Pericardium fibroblast (primary cell): ENCODE measurements around the gene SGSM2. TPM values are rescaled to one million over a fixed set of nuclear protein-coding genes. Genes with fewer than 3 reads are reported as not detected.

Experiments
- total RNA-seq: library from RNA; depleted of rRNA; stranded (reverse); fragments of >200 nt; gene quantifications from 2 replicates; pipeline ENCODE4 v1.2.3, GENCODE V29; 2015

The SGSM2 gene
- 31.2 and 41.2 TPM in 2 replicates for total RNA-seq

GRCh38 chr17:2336852-2337543, at the start of gene SGSM2:
TSS of gene SGSM2 (plus strand) at chr17:2337501. CDS start at chr17:2337689, 188 bp downstream.

DNA sequence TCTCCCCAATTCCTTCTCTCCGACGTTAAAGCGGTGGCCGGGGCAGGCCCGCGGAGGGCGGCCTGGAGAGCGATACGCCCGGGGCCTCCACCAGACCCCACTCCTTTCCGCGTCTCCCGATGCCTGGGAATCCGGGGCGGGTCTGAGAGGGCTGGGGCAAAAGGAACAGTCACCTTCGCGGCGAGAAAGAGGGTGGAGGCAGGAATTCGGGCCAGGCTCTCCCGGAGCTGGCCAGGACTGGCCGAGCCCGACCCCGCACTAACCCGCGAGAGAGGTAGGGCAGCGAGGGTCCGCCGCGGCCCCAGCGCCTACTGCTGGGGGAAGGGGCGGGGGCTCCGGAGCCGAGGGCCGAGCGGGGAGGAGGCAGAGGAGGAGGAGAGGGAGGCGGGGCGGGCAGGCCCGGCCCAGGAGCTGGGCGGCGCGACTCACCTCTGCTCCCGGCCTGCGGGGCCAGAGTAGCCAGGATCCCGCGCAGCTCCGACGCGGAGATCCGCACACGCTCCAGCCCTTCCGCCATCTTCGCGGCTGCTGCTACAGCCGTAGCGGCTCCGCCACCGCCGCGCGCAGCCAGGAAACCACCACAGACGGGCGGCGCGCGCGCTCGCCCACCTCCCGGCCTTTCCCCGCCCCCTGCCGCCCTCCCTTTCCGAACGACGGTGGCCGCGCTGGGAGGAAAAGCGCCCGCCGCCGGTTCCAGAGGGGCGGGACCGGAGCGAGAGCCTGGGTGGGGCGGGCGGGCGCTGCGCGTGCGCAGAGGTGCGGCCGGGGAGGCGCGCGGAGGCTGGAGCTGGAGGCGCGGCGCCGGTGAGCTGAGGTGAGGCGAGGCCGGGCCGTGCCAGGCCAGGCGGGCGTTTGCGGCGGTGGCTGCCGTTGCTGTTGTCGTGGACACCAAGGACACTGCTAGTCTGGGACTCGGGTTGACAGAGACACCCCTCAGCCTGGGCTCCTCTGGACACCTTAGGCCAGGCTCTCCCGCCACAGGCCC, 33.8 kb upstream of the SGSM2 start, which contains the start of the genes SMG6 and SRR:
Gene SMG6, minus strand, starts transcription at position 582 of the 985 bp plus-strand sequence. Its CDS starts 65 bp downstream, at position 517.
Gene SRR, plus strand, starts transcription at position 747 of the 985 bp plus-strand sequence. CDS start 11,611 bp downstream, outside the sequence.

DNA sequence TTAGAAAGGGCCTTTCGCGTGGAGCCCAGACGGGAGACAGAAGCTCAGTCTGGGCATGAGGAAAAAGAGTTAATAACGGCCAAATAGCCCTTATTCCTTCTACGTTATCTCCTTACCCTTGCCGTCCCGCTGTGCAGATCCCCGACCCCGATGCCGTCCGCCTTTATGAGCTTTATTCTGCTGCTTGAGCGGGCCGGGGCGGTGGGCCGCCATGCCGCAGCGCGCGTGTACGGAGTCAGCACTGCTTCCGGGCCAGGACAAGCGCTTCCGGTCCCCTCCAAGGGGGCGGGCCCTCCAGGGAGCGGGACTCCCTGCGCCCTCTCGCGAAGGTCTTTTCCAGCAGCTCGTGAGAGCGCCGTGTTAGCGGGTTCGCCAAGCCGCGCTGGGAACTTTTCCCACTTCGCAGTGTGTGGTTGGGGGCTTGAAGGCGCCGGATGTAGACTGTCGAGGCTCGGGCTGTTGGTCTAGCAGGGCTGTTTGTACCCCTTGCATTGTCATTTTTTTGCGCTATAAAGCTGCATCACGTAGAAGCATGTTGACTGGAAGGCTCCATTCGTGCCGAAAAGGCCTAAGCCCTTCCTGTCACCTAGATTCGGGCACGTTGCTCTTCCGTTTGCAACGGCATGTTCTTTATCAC, 968 bp upstream of the SGSM2 start, which contains the start of gene TSR1:
Gene TSR1, minus strand, starts transcription at position 243 of the 637 bp plus-strand sequence. Its CDS starts 30 bp downstream, at position 213.

GRCh38 chr17:2400877-2401425, 63.6 kb downstream of the SGSM2 start, which contains the start of gene MNT:
TSS of gene MNT (minus strand) at chr17:2401060. CDS start at chr17:2400712, 348 bp downstream.

Other genes with a start within 250 kb of the SGSM2 start
- 20.0 and 49.5 TPM in 2 replicates for gene SMG6, start 33.7 kb upstream of the SGSM2 start, total RNA-seq
- 19.6 and 24.1 TPM in 2 replicates for gene SRR, start 33.6 kb upstream of the SGSM2 start, total RNA-seq
- 27.1 and 35.7 TPM in 2 replicates for gene TSR1, start 1.0 kb upstream of the SGSM2 start, total RNA-seq
- 7.7 and 7.8 TPM in 2 replicates for gene MNT, start 63.6 kb downstream of the SGSM2 start, total RNA-seq
- gene METTL16, start 174.4 kb downstream of the SGSM2 start, total RNA-seq, result 9.8 and 10.2 TPM in 2 replicates